ENCODE results near the gene CDHR2.
A peak's percentile ranks its signal among the peaks of the same experiment; 100 is the strongest.

Gene CDHR2

GRCh38 chr5:176528761-176529115, 20.4 kb upstream of the CDHR2 start:
- ATAC-seq: no peak

GRCh38 chr5:176529116-176529740, 19.9 kb upstream of the CDHR2 start:
- no peak for ATAC-seq

GRCh38 chr5:176529741-176530141, 19.4 kb upstream of the CDHR2 start:
- peak; percentile 29 to 39 for ATAC-seq

- no peak for ATAC-seq
These were observed 18.7 kb upstream of the CDHR2 start for GRCh38 chr5:176530393-176530982.

GRCh38 chr5:176530983-176531901, 17.9 kb upstream of the CDHR2 start:
- peak; percentile 37 to 39 for ATAC-seq

GRCh38 chr5:176531902-176532493, 17.1 kb upstream of the CDHR2 start:
- no peak for ATAC-seq

- no peak for ATAC-seq
These were observed 16.3 kb upstream of the CDHR2 start for GRCh38 chr5:176532795-176533194.

GRCh38 chr5:176533390-176533789, 15.8 kb upstream of the CDHR2 start:
- ATAC-seq: no peak

GRCh38 chr5:176533894-176534611, 15.1 kb upstream of the CDHR2 start:
- ATAC-seq: no peak

- ATAC-seq: no peak
These were observed 14.5 kb upstream of the CDHR2 start for GRCh38 chr5:176534640-176535039.

GRCh38 chr5:176535101-176535663, 14.0 kb upstream of the CDHR2 start:
- no peak for ATAC-seq

- ATAC-seq: no peak
These were observed 13.4 kb upstream of the CDHR2 start for GRCh38 chr5:176535664-176536131.

- ATAC-seq: peak; percentile 14 to 16
These were observed 12.8 kb upstream of the CDHR2 start for GRCh38 chr5:176536132-176536901.

GRCh38 chr5:176536902-176537553, 12.1 kb upstream of the CDHR2 start, which contains the start of gene RNF44:
TSS of gene RNF44 (minus strand) at chr5:176537402. CDS start at chr5:176532472, 4,930 bp downstream.
- peak; percentile 68 to 73 for ATAC-seq

GRCh38 chr5:176537554-176538229, 11.4 kb upstream of the CDHR2 start:
- peak; percentile 84 to 85 for ATAC-seq

GRCh38 chr5:176538230-176538988, 10.7 kb upstream of the CDHR2 start:
- ATAC-seq: no peak

GRCh38 chr5:176538989-176539384, 10.2 kb upstream of the CDHR2 start:
- ATAC-seq: no peak

GRCh38 chr5:176540476-176540899, 8.7 kb upstream of the CDHR2 start:
- no peak for ATAC-seq

- ATAC-seq: no peak
These were observed 8.2 kb upstream of the CDHR2 start for GRCh38 chr5:176540956-176541337.
